GM20431 (cell line): ENCODE measurements around the gene OR6N1.

Source experiments
- in situ Hi-C: fragments of 300-500 bp; cut with MseI, MboI; formaldehyde crosslinking; loops from one replicate; pipeline ENCODE4 v1.15.0; 2020; ENCODE audit warnings: low sequenced_read_pairs; ENCODE audit not compliant: unreplicated experiment

The OR6N1 gene, protein sequence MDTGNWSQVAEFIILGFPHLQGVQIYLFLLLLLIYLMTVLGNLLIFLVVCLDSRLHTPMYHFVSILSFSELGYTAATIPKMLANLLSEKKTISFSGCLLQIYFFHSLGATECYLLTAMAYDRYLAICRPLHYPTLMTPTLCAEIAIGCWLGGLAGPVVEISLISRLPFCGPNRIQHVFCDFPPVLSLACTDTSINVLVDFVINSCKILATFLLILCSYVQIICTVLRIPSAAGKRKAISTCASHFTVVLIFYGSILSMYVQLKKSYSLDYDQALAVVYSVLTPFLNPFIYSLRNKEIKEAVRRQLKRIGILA

DNA sequence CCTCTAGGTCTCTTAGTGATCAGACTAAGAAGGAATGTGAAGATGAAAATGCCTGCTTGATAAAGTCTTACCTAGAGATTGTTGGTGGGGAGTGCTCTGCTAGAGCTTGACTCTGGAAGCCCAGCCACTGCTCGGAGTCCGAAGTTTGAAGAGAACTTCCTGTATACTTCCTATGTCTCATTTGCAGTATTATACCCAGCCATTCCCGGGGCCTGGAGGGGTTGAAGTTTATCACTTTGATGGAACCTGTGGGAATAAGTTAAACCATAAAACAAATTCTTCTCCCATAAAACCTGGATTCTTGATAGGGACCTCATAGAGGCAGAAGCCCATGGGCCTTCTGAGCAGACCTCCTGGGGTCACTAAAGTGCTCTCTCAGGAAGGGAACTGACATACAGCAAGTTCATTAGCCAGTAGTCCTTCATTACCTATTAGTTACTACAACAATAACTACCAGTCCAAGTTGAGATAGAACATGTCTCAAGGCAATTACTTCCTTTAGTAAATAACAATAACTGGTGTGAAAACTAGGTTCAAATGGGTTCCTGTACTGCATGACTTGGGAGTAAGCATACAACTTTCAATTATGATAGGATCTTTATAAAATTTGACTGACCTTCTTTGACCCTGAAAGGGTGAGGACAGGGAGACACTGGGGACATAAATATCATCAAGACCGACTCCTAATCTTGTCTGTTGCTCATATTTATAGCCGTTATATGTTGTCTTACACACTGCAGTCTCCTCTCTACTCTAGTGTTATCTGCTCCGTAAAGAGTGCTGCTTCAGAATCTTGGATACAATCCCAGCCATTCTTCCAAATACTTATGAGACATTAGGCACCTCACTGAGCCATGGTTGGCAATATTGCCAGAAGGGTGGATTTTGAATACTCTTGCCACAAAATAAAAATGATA, at the start of gene OR6N1:
OR6N1 (minus strand) TSS at position 246 of the 917 bp plus-strand sequence. CDS start 5,513 bp downstream, outside the sequence.
- in situ Hi-C loops: no loop called here

DNA sequence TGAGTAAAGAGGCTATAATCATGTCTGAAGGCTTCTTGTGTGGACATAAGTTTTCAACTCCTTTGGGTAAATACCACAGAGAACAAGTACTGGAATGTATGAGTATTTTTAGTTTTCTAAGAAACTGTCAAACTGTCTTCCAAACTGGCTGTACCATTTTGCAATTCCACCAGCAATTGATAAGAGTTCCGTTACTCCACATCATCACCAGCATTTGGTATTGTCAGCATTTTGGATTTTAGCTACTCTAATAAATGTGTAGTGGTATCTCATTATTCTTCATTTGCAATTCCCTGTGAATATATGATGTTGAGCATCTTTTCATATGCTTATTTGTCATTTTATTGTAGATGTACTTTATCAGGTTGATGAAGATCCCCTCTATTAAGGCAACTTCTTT, 49.7 kb upstream of the OR6N1 start:
- in situ Hi-C loops: no loop called here

DNA sequence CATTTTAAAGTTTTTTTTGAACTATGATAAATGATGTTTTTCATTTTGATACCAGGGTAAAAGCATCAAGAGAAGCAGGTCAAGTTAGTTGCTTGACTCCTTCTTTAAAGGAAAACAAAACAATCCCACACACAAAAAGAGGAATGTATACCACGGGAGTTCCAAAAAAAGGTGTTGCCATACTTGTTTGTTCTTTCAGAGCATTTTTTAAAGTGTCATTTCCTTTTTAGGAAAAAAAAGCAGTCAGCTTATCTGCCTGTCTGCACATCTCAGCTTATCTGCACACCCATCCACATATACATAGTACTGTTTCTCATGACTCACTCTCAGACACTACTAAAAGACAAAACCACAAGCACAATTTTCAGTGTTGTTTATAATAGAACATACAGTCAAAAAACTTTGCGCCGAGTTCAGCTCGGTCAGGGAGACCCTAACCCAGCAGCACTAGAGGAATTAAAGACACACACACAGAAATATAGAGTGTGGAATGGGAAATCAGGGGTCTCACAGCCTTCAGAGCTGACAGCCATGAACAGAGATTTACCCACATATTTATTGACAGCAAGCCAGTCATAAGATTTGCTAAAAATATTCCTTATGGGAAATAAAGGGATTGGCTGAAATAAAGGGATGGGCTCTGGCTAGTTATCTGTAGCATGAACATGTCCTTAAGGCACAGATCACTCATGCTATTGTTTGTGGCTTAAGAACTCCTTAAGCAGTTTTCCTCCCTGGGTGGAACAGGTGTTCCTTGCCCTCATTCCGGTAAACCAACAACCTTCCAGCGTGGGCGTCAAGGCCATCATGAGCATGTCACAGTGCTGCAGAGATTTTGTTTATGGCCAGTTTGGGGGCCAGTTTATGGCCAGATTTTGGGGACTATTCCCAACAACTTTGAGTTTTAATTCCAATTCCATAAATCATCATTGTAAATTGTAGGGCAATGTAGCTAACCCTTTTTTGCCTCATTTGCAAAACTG, 47.8 kb upstream of the OR6N1 start:
- in situ Hi-C loops: no loop called here

DNA sequence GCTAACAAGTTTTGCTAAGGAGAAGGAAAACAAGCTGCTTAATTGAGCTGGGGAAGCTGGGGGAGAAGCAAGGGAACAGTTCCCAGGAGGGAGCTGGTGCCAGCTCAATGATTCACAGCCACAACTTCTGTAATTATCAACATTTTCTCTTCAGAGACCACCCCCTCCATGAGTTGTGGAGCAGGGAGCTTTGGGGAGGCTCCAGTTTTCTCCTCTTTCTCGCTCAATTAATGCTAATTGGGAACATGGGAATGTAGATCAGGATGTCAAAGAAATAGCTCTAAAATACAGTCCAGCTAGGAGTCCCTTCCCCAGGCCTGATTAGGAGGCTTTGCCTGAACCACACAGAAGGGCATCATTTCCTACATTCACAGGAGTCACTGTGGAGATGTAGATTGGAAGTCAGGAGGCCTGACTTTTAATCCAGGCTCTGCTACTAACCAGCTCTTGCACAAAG, 47.0 kb upstream of the OR6N1 start:
- in situ Hi-C loops: no loop called here

DNA sequence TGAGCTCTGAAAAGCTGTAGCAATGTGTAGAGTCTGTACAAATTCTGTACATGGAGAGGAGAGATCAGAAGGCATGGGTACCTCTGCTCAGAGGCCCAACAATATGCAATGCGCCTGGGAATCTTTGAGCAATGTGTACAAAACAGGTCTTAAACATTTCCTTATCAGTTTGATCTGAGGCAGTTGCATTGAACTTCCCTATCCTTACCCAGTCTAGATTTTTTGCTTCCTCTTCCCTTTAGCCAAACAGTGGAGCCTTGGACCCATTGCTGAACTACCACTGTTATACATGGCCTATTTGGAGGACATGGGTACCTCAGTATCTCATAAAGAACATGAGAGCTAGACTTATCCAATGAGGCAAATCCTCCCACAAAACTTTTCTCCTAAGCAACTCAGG, 46.6 kb upstream of the OR6N1 start:
- in situ Hi-C loops: no loop called here

DNA sequence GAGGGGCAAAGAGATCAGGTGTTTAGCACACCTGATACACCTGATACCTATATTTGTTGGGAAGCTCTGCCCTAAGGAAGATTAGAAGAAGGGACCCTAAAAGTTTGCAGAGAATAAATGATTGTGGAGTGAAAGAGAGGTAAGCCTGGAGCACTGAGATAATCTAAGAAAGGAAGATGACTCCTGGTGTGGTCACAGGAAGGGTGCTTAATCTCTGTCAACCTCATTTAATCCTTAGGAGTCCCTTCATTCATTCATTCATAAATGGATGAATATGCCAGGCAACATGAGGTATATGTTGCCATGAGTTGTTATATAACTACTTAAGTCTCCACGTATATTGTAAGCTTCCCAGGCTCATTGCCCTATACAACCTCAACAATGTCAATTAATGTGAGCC, 43.0 kb upstream of the OR6N1 start:
- in situ Hi-C loops: no loop called here

DNA sequence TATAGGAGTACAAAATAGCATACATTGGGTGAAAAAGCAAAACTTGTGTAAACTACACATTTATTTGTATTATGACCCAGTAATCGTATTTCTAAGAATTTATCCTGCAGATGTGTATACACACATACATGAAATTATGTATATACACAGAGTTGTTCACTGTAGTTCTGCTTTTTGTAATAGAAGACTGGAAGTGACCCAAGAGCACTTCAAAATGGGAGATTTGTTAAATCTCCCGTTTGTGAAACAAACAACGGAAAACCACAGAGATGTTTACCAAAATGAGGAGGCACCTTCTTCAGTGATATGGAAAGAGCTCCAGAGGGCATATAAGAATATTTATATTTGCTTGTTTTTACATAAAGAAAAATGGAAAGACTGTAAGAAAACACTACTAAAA, 41.2 kb upstream of the OR6N1 start:
- in situ Hi-C loops: no loop called here

DNA sequence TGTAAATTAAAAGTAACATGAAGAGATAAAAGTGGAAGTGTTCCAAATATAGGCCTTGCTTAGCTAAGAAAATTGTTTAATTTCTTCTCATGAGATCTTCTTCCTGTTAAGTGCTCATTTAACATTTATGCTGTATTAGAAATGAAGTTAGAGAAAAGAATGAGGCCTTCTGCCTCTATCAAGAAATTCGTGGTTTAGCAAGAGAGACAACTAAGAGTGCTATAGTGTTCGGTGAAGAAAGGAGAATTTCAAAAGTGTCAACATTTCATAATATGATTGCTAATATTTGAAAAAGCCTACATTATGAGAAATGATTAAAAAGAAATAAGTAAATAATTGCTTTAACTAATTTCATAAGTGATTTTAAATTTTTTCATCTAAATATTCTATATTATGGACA, 40.3 kb upstream of the OR6N1 start:
- in situ Hi-C loops: no loop called here

DNA sequence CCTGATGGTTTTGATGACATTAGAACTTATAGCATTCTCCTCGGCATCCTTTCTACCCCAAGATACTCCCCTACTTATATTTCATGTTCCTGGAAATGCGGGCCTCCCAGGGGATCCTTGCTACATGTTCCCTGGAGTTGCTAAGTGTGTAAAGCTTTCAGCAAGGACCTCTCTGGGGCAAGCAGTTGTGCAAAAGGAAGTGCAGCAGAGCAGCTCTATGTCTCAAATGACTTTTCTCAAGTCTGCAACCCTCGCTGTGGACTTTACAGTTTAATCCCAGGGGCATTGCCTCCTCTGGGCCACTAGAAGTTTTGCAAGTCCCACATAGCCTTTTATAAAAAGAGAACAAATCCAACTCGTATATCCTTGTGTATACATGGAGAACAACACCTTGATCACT, 38.3 kb upstream of the OR6N1 start:
- in situ Hi-C loops: no loop called here

DNA sequence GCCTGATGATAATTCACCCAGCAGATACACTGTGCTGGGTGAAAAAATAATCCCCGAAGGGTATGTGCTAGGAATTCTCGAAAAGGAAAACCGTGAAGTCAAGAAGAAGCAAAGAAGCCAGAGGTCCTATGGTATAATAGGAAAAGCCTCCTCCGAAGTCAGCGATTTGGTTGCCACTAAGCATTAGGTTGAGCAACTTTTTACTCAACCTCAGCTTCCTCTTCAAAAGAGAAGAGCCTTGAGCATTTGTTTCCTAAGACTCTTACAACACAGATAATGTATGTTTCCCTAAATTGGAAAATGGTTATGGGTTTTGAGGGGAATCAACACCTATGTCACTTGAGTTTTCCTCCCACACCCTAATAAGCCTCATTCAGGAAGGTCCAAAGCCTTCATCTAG, 37.9 kb upstream of the OR6N1 start:
- in situ Hi-C loops: no loop called here

DNA sequence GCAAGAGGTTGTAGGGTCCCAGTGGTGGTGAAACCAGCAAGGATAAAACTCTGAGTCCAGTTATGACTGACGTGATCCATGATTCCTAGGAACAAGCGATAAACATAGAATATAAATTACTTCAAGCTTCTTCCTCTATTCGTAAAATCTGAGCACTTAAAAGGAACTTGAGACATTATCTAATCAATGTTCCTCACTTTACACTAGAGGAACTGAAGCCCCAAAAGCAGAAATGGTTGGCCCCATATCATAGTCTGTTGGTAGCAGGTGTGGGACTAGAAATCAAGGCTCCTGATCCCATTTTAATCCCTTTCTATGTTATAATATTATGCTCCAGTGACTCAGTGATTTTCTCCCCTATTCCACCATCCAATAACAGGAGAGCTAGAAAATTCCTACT, 37.3 kb upstream of the OR6N1 start:
- in situ Hi-C loops: no loop called here

DNA sequence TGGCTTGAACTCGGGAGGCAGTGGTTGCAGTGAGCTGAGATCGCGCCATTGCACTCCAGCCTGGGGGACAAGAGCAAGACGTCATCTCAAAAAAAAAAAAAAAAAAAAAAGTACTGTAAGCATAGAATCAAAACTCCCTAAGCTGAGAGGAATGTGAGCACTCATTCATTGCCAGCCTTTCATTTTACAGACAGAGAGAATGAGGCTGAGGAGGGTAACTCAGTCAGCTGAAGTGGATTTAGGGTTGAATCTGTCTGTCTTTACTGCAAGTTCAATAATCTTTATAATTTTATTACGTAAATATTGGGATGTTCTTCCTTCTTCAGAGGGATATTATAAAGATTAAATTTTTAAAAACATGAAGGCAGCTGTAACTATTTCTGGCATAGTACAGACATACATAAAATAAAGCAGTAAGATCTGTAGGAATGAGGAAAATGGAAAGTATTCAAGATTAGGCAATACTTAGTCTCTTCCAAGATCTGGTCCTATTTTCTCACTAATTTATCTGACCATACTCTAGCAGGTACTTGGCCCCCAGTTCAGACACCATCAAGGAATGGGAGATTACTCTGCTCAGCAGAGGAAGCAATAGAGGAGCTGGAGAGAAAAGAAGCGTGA, 35.0 kb upstream of the OR6N1 start:
- in situ Hi-C loops: no loop called here

DNA sequence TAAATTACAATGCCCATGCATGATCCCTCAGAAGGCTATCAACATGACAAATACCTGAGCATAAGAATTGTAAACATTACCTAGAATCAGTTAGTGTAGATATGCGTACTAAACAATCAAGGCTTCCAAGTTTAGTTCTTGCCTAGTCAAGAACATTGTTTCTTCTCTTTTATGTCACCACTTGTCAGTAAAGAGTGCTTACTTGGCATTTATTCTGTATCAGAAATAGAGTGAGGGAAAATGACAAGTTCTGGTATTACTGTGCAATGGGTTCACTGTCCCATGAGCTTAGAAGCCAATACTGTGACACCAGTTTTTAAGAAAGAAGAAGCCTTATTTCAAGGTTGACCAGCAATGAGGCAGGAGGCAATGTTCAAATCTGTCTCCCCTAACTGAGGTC, 31.7 kb upstream of the OR6N1 start:
- in situ Hi-C loops: no loop called here

DNA sequence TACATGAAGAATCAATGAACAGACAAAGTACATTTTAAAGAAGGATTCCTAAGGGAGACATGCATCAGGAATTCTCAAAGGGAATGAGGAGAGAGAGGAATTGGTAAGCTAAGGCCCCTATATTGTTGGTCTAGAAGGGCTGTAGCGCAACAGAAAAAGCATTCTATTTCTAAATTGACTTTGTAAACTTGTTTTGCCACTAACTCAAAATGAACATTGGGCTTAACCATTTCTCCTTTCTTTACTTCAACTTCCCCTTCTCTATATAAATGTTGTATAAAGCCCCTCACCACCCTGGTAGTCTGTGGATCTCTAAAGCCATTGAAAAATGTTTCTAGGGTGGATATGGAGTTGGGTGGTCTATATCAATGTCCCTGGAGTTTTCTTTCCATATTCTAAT, 29.4 kb upstream of the OR6N1 start:
- in situ Hi-C loops: no loop called here

DNA sequence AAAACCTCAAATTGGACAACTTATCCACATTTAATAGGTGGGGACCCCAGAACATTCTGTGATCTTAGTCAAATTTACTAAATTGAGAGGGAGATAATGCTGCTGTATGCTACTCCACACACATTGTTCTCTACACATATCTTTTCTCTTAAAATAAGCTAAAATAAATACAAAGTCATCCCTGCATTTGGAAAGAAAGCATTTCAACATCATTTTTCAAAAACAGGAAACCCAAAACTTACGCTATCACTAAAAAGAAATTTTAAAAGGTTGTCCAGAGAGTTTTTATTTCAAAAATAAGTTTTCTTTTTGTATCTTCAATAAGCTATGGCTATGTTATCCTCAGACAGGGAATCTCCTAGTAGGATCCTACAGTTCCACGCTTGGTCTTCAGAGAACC, 28.5 kb upstream of the OR6N1 start:
- in situ Hi-C loops: no loop called here

DNA sequence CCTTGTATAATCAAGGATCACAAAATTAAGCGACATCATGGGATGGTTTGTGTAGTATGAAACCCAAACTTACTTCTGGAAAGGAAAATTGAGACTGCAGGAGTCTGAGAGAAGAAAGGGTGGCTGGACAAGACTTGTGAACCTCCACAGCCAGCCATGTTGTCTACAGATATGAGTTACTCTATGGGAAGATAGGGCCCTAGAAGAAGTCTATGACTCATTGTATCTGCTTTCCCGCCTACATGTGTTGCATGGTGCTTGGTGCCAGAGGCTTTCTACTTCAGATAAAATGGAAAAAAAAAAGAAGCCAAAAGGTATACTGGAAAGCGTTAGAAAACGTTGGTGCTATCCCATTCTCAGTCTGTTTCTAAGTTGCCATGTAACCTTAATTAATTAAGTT, 27.7 kb upstream of the OR6N1 start:
- in situ Hi-C loops: loop anchor here (10.0 kb wide), 1 partner anchor 195 kb away; no protein-coding TSS in a partner anchor

DNA sequence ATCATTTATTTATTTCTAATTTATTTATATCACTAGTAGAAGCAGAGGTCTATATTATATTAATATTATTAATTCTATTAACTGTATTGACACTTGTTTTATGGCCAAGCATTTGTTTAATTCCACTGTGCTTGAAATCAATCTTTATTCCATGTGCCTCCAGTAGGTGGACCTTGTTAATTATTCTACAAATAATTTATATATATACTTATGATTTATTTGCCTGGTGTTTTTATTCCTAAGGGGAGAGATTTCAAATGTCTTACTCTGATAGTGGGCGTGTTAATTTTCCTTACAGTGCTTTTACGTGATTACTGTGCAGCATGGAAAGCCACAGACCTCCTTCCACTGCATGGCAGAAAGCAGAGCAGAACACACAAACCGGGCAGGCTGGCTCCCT, 26.5 kb upstream of the OR6N1 start:
- in situ Hi-C loops: loop anchor here (10.0 kb wide), 1 partner anchor 196 kb away; no protein-coding TSS in a partner anchor

DNA sequence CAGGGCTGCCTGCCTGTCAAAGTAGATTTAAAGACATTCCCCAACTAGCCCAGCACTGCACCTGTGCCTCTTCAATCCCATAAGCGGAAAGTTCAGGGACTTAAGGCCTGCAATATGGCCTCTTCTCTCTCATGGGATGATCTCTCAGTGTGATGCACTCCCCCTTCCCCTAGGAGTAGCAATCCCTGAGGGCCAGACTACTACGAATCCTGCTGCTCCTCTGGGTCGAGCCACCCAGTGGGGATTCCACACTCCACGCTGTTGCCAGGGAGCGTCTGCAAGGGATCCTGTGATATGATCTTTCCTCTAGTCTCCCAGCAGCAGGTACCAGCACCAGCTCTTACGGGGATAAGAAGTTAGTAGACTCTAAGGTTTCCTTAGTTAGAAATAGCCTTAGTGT, 22.3 kb upstream of the OR6N1 start:
- in situ Hi-C loops: loop anchor here (10.0 kb wide), 1 partner anchor 201 kb away; no protein-coding TSS in a partner anchor

DNA sequence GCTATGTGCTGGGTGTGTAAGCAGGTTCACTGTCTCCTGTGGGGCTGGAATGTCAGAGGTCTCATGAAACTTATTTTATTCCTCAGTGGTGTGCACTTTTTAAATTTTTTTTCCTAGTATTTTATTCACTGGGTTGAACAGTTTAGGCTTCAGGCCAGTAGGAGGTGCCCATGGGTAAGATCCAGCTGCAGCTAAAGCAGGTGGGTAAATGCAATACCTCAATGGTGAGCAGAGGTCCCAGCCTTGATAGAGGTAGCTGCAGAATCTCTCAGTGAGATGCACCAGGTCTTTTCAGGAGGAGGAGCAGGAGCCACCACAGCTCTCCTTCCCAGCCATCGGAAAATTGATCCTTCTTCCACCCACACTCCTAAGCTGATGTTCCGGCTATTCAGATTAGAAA, 21.6 kb upstream of the OR6N1 start:
- in situ Hi-C loops: loop anchor here (10.0 kb wide), 1 partner anchor 201 kb away; no protein-coding TSS in a partner anchor
